Hematopoietic multipotent progenitor cell (in vitro differentiated cells): Measurements from ENCODE around the gene GAREM1. TPM values are rescaled to one million over a fixed set of nuclear protein-coding genes. Genes with fewer than 3 reads are reported as not detected.
A peak's percentile ranks its signal among the peaks of the same experiment; 100 is the strongest.
"Not testable (repeated sequence)": the region's sequence is repeated elsewhere in the genome, so short reads cannot be mapped to it uniquely, and the experiment has no call there.

ENCODE experiments used
- DNase-seq, 3 donors: peaks; one replicate each; pipeline ENCODE4 v3.0.0-alpha.2; 2011 to 2015; ENCODE audit warnings: low read depth in 2 of 3, low spot score in 2 of 3
- total RNA-seq: library from RNA; depleted of rRNA; stranded (reverse); fragments of >200 nt; gene quantifications from one replicate; pipeline ENCODE4 v1.2.3, GENCODE V29; 2012

GAREM1 gene
- total RNA-seq, 1 donor, result under 0.01 TPM

DNA sequence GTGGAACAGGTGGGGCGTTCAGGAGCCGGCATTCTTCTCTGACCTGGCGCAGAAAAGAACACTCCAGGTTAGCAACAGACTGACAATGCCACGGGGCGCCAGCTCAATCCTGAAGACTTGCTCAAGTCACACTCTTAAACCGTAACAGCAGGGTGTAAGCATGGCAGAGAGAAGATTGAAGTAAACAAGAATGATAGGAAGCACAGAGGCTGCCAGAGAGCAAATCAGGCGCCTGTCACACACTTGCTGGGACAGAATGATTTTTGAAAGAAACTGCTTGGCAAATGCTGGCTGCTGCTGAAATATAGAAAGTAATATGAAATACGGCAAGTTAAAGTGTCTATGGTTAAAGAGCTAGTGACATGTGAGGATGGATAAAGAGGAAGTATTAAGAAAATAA, 200.3 kb downstream of the GAREM1 start:
- peak in 1 of 3 donors; percentile 9 for DNase-seq

DNA sequence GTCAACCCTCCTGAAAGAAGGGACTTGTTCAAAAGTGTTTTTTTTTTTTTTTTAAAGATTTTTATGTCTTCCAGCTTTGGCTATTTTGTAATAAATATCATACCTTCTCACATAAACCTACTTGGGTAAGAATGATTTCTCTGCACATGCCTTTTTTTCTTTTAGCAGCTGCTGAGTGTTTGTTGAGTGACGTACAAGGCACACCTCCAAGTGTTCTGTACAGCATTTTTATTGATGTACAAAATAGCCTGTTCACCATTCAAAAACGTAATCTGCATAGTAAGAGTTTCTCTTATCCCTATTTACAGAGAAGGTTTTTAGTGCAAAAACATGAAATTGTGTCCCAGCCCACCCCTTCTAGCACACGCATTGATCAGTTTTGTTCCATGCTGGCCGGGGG, 203.2 kb downstream of the GAREM1 start:
- DNase-seq, result no peak

DNA sequence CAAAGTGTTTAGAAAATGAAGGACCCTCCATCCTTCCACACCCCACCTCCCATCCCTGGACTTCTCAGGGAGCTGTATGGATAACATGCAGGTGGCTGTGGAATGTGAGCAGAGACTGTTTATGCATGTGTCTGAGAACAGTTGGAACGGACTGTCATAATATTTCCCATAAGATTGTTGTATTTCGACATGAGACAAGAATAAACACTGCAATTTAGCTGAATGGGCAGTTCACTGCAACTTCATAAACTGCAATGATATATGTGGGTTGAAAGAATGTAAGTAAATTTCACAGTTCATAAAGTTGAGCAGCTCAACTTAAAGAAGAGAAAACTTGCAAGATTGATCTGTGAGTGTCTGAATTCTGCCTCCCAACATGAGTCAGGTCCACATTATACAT, 206.3 kb downstream of the GAREM1 start:
- no peak for DNase-seq

DNA sequence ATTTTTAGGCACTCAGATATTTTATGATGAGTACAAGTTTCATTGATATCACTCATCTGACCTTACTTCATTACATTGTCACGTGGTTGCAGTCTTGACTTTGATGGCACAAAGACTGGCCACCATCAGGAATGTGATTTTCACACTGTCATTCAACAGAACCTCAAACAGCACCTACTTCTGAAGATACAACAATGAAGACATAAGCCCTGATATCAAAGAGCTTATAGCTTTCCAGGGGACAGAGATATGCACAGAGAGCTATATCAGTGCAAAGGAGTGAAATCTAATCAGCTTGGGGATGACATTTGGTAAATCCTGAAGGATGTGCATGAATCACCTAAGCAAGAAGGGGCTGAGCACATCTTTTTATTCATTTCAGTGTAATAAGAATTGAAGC, 208.6 kb downstream of the GAREM1 start:
- DNase-seq, result no peak

DNA sequence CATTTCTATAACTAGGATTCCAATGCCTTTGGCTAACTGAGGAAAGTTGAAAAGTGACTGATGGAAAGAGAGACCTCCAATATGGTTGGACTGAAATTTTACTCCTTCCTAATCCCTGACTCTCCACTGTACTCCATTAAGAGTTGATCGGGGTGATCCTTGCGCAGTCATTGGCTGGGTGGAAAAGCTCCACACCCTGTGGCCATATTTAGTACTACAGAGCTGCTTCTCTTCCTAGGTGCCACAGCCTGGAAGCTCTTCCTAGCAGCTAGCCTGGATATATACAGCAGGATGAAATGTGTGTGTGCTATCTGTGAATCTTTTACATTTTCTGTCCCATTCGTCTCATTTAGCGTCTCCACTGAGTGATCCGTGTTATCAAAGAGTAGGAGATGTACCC, 209.7 kb downstream of the GAREM1 start:
- no peak for DNase-seq

DNA sequence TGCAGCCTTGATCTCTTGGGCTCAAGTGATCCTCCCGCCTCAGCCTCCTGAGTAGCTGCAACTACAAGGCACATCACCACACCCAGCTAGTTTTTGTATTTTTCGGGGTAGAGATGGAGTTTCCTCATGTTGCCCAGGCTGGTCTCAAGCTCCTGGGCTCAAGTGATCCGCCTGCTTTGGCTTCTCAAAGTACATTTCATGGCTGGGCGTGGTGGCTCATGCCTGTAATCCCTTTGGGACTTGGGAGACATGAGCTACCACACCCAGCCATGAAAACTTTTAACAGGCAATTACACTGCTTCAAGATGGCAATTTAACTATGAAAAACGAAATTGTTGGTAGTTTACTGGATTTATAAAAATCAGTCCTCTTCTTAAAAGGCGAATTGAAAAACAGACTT, 211.1 kb downstream of the GAREM1 start:
- DNase-seq, result no peak

DNA sequence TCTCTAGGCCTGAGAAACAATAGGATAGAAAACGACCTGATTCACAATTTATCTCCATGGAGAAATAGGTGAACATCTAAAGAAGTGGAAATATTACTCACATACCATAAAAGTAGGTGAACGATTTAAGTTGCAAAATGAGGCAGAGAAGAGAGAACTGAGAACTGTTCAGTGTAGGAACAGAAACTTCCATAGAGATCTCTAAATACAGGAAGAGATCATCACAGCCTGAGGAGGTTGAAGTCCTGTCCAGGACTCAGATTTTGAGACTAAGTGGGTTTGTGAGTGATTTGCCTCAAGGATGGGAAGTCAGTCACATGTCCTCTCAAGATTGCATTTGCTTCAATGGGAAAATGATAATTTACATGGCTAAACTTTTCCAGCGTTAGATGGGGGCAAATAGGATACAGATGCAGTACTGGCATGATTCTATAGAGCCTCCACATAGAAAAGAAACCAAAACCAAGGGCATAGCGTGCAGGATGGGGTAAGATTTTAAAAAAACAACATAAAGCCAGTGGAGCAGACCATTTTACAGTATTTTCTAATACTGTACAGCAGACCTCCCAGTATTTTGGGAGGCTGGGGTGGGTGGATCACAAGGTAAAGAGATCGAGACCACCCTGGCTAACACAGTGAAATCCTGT, 212.0 kb downstream of the GAREM1 start:
- no peak for DNase-seq

DNA sequence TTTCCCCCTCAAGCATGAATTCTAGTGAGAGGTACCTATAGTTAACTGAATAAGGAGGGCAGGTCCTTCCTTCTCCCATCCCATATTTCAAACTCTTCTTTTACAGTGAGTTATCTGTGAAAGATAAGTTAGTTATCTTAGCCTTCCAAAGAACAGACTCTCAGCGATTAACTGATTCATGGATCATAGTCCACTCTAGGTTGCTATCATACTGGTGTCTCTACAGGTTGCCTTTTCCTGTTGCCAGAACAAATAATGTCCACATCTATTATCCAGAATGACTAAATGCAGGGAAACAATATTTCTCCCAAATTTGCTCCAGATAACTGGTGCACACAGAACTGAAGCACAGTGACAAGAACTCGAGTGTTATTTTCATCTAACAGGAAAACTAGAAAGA, 212.5 kb downstream of the GAREM1 start:
- no peak for DNase-seq

DNA sequence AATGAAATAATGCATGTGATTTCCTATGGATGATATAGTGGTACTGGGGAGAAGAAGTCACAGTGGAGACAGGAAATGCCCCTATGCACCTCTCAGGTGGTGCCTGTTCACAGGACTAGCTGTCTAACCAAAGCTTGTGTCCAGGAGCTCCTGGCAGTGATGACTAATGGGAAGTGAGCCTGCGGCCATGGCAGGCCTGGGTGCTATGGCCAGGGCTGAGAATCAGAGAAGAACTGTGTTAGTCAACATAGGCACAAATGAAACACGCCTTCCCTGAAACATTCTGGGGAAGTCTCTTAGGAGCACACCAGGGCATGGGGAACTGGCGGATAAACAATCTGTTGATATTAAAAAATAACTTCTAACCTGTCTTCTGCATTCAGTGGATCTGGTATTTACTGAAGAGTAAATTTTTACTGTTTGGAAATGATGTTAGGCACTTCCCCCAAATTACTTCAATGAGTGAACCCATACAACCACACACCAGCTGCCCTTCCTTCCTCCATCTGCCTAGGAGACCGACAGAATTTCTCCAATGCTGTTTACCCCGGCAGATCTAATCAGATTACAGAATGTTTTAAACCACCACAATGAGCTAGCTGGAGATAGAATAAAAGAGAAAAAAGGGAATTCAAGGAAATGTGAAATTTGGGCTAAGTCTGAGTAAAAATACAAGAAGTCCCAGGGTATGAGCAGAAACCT, 213.4 kb downstream of the GAREM1 start:
- DNase-seq, result peak in 2 of 3 donors; percentile 50 to 91

DNA sequence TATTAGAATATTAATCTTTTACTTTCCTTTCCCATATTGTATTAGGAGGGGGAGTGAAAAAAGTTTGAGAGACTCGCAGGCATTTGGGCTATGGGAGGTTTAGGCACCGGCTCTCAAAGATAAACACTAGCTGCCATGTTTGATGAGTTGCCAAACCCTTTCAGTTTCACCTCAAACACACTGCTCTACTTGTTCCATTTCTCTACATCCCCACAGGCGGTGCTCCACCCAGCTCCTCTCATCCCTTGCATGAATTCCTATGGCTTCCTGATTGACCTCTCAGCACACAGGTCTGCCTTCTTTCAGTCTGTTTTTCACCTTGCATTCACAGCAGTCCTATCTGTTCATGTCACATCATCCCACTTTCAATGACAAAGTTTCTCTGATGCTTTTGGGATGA, 215.1 kb downstream of the GAREM1 start:
- DNase-seq, result no peak

DNA sequence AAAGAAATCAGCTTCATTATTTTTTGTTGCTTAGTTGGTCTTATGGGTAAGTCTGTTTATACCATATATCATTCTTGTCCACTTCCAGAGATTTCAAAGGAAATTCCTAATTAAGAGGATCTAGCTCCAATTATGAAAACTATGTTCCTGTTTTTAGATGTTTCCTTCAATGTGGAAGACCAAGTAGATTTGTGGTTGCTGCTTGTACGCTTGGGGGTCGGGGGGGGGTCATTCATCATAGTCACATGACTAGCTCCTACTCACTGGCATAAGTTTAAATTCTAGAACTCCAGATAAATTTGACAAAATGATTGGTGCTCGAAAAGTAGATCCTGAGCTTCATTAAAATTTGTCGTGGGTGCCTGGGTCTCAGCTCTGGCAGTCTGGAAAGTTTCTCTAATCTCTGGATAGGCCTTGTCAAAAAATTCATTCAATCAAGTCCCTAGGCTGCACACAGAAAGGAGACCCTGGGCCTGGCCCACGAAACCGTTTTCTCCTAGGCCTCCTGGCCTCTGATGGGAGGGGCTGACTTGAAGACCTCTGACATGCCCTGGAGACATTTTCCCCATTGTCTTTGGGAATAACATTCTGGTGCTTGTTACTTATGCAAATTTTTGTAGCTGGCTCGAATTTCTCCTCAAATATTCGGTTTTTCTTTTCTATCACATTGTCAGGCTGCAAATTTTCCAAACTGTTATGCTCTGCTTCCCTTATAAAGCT, 218.4 kb downstream of the GAREM1 start:
- DNase-seq, result peak in 1 of 3 donors; percentile 26

DNA sequence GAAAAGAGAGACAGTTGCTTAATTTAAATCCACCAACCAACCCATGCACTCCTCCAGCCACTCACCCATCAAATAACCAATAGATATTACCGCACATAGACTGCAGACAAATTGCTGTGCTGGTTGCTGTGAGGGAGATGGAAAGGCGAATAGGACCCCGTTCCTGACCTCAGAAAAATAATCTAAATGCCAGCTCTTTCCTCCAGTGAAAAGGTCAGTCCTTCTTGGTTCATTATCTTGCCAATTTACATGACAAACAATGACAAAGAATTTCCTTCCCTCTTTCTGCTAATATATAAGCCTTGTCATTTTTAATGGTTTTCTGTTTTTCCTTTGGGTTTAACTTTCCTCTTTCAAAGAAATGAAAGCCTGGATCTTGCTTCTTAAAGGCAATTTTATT, 219.2 kb downstream of the GAREM1 start:
- DNase-seq, result peak in 2 of 3 donors; percentile 21 to 58

DNA sequence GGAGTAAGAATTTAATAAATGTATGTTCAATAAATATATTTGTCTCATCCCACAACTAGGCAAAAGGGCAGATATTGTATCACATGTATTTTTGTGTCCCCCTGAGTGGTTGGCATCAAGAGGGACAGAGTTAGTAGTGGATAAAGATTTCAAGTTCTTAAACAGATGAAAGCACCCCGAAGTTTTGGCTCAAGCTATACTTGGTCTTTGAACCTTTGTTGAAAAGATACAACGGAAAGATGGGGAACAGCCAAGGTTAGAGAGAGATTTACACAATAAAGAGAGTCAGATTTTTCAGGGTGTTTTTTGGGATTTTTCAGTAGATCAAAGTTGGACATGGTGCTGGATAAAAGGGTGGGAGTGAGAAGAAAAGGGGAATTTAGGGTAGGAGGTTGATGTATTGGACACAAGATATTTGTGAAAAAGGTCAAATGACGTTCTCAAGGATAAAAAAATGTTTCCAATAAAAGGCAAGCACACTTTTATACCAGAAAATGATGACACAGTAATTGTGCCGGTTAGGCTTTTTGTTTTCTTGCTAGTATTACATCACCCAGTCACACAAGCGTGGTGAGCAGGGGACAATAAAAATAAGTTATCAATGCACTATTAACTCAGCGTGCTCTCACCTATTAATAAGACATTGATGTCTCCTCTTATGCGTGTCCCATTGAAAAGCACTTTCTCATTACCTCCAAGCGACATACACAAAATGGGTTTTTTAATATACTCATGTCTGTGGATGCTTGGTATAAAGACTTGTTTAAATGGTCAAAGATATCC, 221.3 kb downstream of the GAREM1 start:
- no peak for DNase-seq

DNA sequence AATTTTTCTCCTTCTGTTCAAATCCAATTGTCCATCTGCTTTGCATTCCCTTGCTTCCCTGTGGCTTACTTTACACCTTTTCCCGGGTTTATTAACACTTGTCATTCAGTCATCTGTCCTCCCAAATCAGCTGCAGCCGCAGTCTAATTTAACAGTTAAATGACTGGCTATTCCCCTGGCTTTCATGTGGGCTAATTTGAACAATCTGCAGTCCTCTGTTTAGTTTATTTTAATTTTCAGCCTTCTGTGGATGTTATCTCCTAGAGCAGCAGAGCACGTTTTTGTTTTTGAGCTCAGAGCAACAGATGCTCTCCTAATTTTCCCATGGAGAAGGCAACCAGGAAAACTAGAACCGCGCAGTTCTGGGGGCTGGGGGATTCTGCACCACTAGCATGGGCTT, 225.8 kb downstream of the GAREM1 start:
- no peak for DNase-seq

DNA sequence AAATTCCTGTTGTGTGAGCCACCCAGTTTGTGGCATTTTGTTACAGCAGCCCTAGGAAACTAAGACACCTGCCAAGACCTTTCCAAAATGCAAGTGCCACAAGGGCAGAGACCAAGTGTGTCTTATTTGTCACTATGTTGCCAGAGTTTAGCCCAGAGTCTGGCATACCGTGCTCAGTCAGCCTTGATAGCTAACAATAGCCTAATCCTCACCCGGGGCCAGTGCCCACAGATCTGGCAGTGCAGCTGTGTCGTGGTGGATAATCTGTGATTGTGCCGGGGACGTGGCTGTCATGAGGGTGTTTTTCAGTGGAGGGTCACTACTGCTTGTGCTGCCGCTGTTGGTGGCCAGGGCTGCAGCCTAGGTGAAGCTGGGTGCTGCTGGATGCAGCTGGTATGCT, 227.3 kb downstream of the GAREM1 start:
- DNase-seq, result no peak

DNA sequence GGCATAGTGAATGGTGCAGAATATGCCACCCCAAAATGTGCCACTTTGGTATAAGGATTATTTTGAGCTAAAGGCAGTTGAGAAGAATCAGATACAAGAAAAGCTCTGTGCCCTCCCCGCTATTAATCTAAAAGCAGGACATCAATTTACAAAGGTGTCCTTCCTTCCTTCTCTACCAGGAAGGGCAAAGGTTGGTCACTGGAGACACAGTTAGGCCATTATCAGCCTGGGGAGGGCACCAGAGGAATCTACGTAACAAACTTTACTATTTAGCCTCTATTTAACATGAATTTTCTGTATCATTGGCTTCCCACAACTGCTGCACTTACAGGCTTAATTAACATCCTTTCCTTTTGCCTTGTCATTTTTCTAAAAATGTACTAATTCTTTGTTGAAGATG, 228.3 kb downstream of the GAREM1 start:
- no peak for DNase-seq

DNA sequence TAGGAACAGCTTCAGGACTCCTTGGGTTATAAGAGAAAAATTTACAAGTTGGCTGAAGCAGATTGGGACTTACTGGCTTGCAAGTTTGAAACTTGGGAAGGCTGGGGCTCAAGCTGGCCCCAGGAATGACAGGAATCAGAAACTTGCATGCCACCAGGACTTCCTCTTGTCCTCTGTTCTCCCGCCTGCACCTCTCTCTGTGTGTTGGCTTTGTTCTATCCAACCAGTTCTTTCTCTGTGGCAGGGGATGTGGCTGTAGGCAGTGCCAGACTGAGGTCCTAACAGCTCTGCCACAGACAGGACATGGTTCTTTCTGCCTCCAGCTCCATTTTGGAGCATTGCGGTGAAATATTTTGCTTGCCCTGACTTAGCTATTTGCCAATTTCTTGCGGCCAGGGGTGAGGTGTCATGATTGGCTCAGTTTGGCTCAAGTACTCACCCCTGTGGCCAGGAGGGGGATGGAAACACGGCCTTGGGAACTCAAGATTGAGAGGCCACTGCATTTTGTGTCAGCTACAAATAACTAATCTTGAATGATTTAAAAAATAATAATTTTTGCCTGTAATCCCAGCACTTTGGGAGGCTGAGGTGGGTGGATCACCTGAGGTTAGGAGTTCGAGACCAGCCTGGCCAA, 231.9 kb downstream of the GAREM1 start:
- DNase-seq, result no peak

DNA sequence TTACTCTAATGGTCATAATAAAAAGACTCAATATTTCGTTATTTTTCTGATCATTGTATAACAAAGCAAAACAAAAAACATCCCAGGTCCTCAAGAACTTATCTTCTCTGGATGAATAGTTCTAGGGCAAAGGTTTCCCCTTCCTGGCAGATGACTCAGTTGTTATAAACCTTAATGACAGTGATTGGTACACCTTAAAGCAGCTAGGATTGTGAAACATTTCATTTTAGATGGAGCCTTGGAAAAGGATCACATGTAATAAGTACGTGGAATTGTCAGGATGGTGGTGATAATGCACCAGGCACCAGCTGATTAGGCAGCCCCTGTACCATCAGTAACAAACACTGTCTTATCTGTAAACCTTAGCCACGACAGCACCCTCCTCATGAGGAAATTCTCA, 233.6 kb downstream of the GAREM1 start:
- DNase-seq, result no peak

DNA sequence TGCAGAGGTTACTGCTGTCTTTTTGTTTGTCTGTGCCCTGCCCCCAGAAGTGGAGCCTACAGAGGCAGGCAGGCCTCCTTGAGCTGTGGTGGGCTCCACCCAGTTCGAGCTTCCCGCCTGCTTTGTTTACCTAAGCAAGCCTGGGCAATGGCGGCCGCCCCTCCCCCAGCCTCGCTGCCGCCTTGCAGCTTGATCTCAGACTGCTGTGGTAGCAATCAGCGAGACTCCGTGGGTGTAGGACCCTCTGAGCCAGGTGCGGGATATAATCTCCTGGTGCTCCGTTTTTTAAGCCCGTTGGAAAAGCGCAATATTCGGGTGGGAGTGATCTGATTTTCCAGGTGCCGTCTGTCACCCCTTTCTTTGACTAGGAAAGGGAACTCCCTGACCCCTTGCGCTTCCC, 237.3 kb downstream of the GAREM1 start:
- not testable (repeated sequence) for DNase-seq

DNA sequence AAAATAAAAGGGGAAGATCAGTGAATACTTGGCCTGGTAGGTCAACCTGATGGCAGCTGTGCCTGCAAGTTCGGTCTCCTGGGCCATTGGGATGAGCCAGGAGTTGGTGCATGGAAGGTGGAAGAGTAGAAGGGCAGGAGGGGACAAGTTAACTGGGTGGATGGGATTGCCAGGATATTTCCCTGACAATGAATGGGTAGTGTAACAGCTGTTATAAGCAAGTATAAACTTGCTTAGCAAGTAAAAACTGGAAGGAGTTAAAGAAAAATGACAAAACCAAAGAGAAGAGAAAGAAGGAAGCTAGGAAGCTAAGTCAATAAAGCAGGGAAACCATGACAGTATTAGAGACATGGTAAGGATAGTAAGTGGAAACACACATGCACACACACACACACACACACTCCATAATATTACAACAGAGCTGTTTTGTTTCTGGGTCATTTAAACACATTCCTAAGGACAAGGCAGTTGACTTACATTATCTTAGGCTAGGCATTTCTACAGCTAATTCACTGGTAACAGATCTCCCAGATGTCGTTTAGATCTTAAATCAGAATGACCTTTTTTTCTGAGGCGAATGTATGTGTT, 251.2 kb downstream of the GAREM1 start:
- no peak for DNase-seq
